Right atrium auricular region (tissue), 2 donors: ENCODE measurements around the gene HSF2BP. TPM values are rescaled to one million over a fixed set of nuclear protein-coding genes. Genes with fewer than 3 reads are reported as not detected.
"Not testable (repeated sequence)": the region's sequence is repeated elsewhere in the genome, so short reads cannot be mapped to it uniquely, and the experiment has no call there.

Experiments
- DNase-seq: peaks from one replicate; pipeline ENCODE4 v3.0.0-alpha.2; 2019; ENCODE audit warnings: low spot score
- H3K27ac ChIP-seq, 2 donors: fragments of 200-600 bp; sonication (generic); 1 replicate in 1 of 2; 2 replicates in 1 of 2; pipeline ENCODE4 v1.5.1; 2016 to 2019
- H3K27me3 ChIP-seq, 2 donors: fragments of 200-600 bp; sonication (generic); one replicate each; pipeline versions ENCODE4 v1.5.1 to v1.6.0; 2017 to 2019
- H3K36me3 ChIP-seq: fragments of 200-600 bp; sonication (generic); one replicate; pipeline ENCODE4 v1.5.1; 2016
- H3K4me1 ChIP-seq, 2 donors: fragments of 200-600 bp; sonication (generic); one replicate each; pipeline versions ENCODE4 v1.5.1 to v1.6.0; 2017 to 2019
- H3K4me3 ChIP-seq, 2 donors: fragments of 200-600 bp; sonication (generic); 1 replicate in 1 of 2; 2 replicates in 1 of 2; pipeline ENCODE4 v1.5.1; 2017 to 2019; ENCODE audit warnings: mild to moderate bottlenecking in 1 of 2, moderate library complexity in 1 of 2
- H3K9me3 ChIP-seq, 2 donors: fragments of 200-600 bp; sonication (generic); one replicate each; pipeline ENCODE4 v1.5.1; 2019
- total RNA-seq, 2 donors: library from RNA; depleted of rRNA; stranded (reverse); fragments of >200 nt; gene quantifications; one replicate each; pipeline ENCODE4 v1.1.0, GENCODE V29; 2016
- TF ChIP-seq, protein P1 (sequence below), 2 donors: fragments of 200-600 bp; sonication (generic); IDR thresholded peaks; one replicate each; pipeline ENCODE4 v1.5.1; 2019; ENCODE audit warnings: antibody characterized with exemption in 2 of 2

The HSF2BP gene
- total RNA-seq, 2 donors from 2014 or later: 0.44 to 0.67 TPM

DNA sequence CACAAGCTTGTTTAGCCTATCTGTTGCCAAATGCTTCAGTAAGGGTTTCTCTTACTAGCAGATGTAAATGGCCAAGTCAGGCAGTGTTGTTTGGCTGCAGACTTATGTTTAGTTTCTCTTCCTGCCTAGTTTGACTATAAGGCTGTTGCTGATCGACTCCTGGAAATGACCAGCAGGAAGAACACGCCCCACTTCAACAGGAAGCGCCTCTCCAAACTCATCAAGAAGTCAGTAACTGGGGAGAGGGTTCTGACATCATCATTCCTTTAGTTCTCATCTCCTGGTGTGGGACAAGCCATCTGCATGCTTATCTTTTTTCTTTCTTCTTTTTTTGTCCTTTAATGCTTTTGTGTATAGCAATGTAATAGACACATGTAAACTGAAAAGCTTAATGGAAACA is 25.1 kb upstream of the HSF2BP start:
- no peak overlapping the region for H3K27ac ChIP-seq
- no peak for DNase-seq
- no peak overlapping the region for H3K4me3 ChIP-seq
- H3K36me3 ChIP-seq: peaks cover 73% of the 10 kb centered on the region
- no peaks in the 10 kb centered on the region for H3K4me1 ChIP-seq
- no peaks in the 10 kb centered on the region for H3K9me3 ChIP-seq
- no peaks in the 10 kb centered on the region for H3K27me3 ChIP-seq
- TF ChIP-seq, protein P1, sequence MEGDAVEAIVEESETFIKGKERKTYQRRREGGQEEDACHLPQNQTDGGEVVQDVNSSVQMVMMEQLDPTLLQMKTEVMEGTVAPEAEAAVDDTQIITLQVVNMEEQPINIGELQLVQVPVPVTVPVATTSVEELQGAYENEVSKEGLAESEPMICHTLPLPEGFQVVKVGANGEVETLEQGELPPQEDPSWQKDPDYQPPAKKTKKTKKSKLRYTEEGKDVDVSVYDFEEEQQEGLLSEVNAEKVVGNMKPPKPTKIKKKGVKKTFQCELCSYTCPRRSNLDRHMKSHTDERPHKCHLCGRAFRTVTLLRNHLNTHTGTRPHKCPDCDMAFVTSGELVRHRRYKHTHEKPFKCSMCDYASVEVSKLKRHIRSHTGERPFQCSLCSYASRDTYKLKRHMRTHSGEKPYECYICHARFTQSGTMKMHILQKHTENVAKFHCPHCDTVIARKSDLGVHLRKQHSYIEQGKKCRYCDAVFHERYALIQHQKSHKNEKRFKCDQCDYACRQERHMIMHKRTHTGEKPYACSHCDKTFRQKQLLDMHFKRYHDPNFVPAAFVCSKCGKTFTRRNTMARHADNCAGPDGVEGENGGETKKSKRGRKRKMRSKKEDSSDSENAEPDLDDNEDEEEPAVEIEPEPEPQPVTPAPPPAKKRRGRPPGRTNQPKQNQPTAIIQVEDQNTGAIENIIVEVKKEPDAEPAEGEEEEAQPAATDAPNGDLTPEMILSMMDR (IDR thresholded peaks at IDR 0.05): no peak

DNA sequence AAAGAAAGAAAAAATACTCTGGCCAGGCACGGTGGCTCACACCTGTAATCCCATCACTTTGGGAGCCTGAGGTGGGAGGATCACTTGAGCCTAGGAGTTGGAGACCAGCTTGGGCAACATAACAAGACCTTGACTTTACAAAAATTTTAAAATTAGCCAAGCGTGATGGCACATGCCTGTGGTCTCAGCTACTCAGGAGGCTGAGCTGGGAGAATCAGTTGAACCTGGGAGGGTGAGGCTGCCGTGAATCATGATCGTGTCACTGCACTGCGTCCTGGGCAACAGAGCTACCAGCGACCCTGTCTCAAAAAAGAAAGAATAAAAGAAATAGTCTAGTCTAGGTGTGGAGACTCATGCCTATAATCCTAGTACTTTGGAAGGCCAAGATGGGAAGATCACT is 22.4 kb upstream of the HSF2BP start:
- Histone ChIP-seq H3K27me3 (no peaks in the 10 kb centered on the region), H3K27ac (no peak overlapping the region), H3K4me3 (no peak overlapping the region), H3K36me3 (peaks cover 68% of the 10 kb centered on the region), H3K9me3 (no peaks in the 10 kb centered on the region), H3K4me1 (no peaks in the 10 kb centered on the region)
- no peak for DNase-seq
- TF ChIP-seq, protein P1 (IDR thresholded peaks at IDR 0.05): no peak

DNA sequence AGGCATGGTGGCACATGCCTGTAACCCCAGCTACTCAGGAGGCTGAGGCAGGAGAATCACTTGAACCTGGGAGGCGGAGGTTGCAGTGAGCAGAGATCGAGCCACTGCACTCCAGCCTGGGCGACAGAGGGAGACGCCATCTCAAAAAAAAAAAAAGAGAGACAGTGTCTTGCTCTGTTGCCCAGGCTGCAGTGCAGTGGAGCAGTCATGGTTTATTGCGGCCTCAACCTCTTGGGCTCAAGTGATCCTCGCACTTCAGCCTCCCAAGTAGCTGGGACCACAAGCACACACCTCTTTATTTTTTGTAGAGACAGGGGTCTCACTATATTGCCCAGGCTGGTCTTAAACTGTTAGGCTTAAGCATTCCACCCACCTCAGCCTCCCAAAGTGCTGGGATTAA is 21.1 kb upstream of the HSF2BP start:
- H3K9me3 ChIP-seq, H3K27me3 ChIP-seq, DNase-seq, H3K27ac ChIP-seq, H3K4me3 ChIP-seq, H3K4me1 ChIP-seq: not testable (repeated sequence)
- H3K36me3 ChIP-seq: peaks cover 66% of the 10 kb centered on the region

DNA sequence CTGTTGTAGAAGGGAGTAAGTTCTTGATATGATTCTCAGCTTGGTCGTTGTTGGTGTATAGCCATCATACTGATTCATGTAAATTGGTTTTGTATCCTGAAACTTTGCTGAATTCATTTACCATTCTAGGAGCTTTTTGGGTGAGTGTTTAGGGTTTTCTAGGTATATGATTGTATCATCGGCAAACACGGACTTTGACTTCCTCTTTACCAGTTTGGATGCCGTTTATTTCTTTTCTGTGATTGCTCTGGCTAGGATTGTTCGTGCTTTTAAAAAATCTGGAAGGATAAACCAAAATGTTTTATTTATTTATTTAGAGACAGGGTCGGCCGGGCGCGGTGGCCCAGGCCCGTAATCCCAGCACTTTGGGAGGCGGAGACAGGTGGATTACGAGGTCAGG is 20.7 kb upstream of the HSF2BP start:
- H3K27me3 ChIP-seq: no peaks in the 10 kb centered on the region
- TF ChIP-seq, protein P1 (IDR thresholded peaks at IDR 0.05): no peak
- H3K27ac ChIP-seq: no peak overlapping the region
- peaks cover 65% of the 10 kb centered on the region for H3K36me3 ChIP-seq
- H3K4me1 ChIP-seq: no peaks in the 10 kb centered on the region
- H3K4me3 ChIP-seq: no peak overlapping the region
- no peak for DNase-seq
- H3K9me3 ChIP-seq: no peaks in the 10 kb centered on the region

DNA sequence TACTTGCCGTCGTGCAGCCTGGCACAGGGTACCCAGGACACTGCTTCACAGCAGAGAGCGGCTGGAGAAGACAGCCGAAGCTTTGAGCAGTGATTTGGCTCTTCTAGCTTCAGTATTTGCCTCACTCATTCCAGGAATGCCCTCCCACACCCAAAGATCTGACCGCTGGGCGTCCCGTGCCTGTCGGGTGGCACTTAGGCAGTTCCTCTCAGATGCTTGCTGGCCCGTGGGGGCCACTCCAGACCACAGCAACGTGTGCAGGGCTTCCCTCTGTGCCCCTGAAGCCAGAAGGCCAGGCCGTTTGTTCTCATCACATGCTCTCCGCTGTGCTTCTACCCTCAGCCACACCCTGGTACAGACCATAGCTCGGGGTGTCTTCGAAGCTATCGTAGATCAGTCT is 17.1 kb upstream of the HSF2BP start:
- TF ChIP-seq, protein P1 (IDR thresholded peaks at IDR 0.05): no peak
- no peak for DNase-seq
- no peak overlapping the region for H3K27ac ChIP-seq
- H3K36me3 ChIP-seq: peaks cover 58% of the 10 kb centered on the region
- H3K27me3 ChIP-seq: no peaks in the 10 kb centered on the region
- no peak overlapping the region for H3K4me3 ChIP-seq
- H3K4me1 ChIP-seq: no peaks in the 10 kb centered on the region
- no peaks in the 10 kb centered on the region for H3K9me3 ChIP-seq

DNA sequence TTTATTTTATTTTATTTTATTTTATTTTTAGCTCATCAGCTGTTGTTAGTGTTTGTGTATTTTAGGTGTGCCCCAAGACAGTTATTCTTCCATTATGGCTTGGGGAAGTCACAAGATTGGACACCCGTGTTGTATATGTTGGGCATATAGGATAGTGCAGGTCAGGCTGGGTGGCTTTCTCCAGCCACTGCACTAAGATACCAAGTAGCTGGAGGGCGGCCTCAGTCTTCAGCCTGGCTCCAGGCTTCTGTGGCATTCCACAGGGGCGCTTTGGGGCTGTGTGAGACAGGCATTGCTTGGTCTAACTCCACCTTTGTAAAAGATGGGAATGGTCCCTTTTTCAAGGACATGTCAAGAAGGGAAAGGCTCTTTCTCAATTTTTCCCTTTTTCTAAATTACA is 16.6 kb upstream of the HSF2BP start:
- no peak overlapping the region for H3K27ac ChIP-seq
- no peak for DNase-seq
- peaks cover 63% of the 10 kb centered on the region for H3K36me3 ChIP-seq
- H3K4me3 ChIP-seq: no peak overlapping the region
- no peaks in the 10 kb centered on the region for H3K4me1 ChIP-seq
- H3K27me3 ChIP-seq: no peaks in the 10 kb centered on the region
- no peaks in the 10 kb centered on the region for H3K9me3 ChIP-seq
- TF ChIP-seq, protein P1 (IDR thresholded peaks at IDR 0.05): no peak
